Measurements from ENCODE around the gene ENTPD1.
"Not testable (repeated sequence)": the region's sequence is repeated elsewhere in the genome, so short reads cannot be mapped to it uniquely, and the experiment has no call there.

The ENTPD1 gene

GRCh38 chr10:95728526-95728925, 27.4 kb upstream of the ENTPD1 start:
- TF ChIP-seq, protein P1, sequence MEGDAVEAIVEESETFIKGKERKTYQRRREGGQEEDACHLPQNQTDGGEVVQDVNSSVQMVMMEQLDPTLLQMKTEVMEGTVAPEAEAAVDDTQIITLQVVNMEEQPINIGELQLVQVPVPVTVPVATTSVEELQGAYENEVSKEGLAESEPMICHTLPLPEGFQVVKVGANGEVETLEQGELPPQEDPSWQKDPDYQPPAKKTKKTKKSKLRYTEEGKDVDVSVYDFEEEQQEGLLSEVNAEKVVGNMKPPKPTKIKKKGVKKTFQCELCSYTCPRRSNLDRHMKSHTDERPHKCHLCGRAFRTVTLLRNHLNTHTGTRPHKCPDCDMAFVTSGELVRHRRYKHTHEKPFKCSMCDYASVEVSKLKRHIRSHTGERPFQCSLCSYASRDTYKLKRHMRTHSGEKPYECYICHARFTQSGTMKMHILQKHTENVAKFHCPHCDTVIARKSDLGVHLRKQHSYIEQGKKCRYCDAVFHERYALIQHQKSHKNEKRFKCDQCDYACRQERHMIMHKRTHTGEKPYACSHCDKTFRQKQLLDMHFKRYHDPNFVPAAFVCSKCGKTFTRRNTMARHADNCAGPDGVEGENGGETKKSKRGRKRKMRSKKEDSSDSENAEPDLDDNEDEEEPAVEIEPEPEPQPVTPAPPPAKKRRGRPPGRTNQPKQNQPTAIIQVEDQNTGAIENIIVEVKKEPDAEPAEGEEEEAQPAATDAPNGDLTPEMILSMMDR (conservative IDR thresholded peaks at IDR 0.05; ENCODE audit: control insufficient read depth, insufficient read depth, low read depth, low read length) = no peak
- H3K4me3 ChIP-seq (ENCODE audit: control insufficient read depth, low read depth, low read length) = no peak overlapping the region
- DNase-seq (ENCODE audit: low read depth) = peak; percentile 16

GRCh38 chr10:95729323-95730055, 26.5 kb upstream of the ENTPD1 start:
- DNase-seq (ENCODE audit: low read depth) = no peak
- no peak overlapping the region for H3K4me3 ChIP-seq (ENCODE audit: control insufficient read depth, low read depth, low read length)
- TF ChIP-seq, protein P1 (conservative IDR thresholded peaks at IDR 0.05; ENCODE audit: control insufficient read depth, insufficient read depth, low read depth, low read length) = no peak

- DNase-seq (ENCODE audit: low read depth) = no peak
- H3K4me3 ChIP-seq (ENCODE audit: control insufficient read depth, low read depth, low read length) = no peak overlapping the region
- TF ChIP-seq, protein P1 (conservative IDR thresholded peaks at IDR 0.05; ENCODE audit: control insufficient read depth, insufficient read depth, low read depth, low read length) = no peak
Measured at GRCh38 chr10:95730233-95730632, 25.7 kb upstream of the ENTPD1 start.

- not testable (repeated sequence) for DNase-seq (ENCODE audit: low read depth)
Measured at GRCh38 chr10:95732907-95733306, 23.1 kb upstream of the ENTPD1 start.

GRCh38 chr10:95739056-95739455, 16.9 kb upstream of the ENTPD1 start:
- DNase-seq (ENCODE audit: low read depth) = no peak
- H3K4me3 ChIP-seq (ENCODE audit: control insufficient read depth, low read depth, low read length) = no peak overlapping the region
- TF ChIP-seq, protein P1 (conservative IDR thresholded peaks at IDR 0.05; ENCODE audit: control insufficient read depth, insufficient read depth, low read depth, low read length) = no peak

More at GRCh38 chr10:95732907-95733306, 23.1 kb upstream of the ENTPD1 start:
- not testable (repeated sequence) for H3K4me3 ChIP-seq (ENCODE audit: control insufficient read depth, low read depth, low read length)

GRCh38 chr10:95741807-95742467, 14.0 kb upstream of the ENTPD1 start:
- TF ChIP-seq, protein P1 (conservative IDR thresholded peaks at IDR 0.05; ENCODE audit: control insufficient read depth, insufficient read depth, low read depth, low read length) = no peak
- DNase-seq (ENCODE audit: low read depth) = peak; percentile 56
- no peak overlapping the region for H3K4me3 ChIP-seq (ENCODE audit: control insufficient read depth, low read depth, low read length)

GRCh38 chr10:95742485-95742884, 13.5 kb upstream of the ENTPD1 start:
- TF ChIP-seq, protein P1 (conservative IDR thresholded peaks at IDR 0.05; ENCODE audit: control insufficient read depth, insufficient read depth, low read depth, low read length) = no peak
- no peak for DNase-seq (ENCODE audit: low read depth)
- no peak overlapping the region for H3K4me3 ChIP-seq (ENCODE audit: control insufficient read depth, low read depth, low read length)
